Raji (cell line): Measurements from ENCODE around the gene TTF1.

Source experiments
- POLR2A ChIP-seq: IDR thresholded peaks from 2 replicates; pipeline ENCODE4 v1.6.1; 2011; ENCODE audit warnings: low read depth, low read length, control low read depth; ENCODE audit not compliant: insufficient read depth

Gene TTF1, protein sequence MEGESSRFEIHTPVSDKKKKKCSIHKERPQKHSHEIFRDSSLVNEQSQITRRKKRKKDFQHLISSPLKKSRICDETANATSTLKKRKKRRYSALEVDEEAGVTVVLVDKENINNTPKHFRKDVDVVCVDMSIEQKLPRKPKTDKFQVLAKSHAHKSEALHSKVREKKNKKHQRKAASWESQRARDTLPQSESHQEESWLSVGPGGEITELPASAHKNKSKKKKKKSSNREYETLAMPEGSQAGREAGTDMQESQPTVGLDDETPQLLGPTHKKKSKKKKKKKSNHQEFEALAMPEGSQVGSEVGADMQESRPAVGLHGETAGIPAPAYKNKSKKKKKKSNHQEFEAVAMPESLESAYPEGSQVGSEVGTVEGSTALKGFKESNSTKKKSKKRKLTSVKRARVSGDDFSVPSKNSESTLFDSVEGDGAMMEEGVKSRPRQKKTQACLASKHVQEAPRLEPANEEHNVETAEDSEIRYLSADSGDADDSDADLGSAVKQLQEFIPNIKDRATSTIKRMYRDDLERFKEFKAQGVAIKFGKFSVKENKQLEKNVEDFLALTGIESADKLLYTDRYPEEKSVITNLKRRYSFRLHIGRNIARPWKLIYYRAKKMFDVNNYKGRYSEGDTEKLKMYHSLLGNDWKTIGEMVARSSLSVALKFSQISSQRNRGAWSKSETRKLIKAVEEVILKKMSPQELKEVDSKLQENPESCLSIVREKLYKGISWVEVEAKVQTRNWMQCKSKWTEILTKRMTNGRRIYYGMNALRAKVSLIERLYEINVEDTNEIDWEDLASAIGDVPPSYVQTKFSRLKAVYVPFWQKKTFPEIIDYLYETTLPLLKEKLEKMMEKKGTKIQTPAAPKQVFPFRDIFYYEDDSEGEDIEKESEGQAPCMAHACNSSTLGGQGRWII

DNA sequence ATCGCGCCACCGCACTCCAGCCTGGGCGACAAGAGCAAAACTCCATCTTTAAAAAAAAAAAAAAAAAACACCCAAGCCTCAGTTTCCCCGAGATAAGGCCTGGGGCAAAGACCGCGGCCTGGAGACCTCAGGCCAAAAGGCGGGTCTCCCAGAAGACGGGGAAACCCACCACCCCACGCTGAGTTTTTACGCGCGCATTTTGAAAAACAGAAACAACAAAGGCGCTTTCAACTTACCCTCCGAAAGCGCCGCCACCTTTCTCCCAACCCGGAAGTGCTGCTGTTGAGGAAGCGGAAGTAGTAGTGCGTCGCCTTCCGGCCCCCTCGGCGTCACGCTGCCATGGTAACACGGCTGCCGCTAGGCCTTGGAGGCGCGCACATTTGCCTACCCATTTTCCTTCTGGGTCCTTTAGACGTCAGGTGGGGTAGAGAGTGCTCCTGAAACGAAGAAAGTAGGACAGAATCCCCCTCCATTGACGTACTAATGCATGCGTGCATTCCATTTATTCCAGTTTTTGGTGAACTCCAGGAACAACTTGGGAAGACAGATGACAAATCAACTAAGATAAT lies at the start of gene TTF1:
Gene TTF1, minus strand, starts transcription at position 287 of the 569 bp plus-strand sequence. CDS start 4,019 bp downstream, outside the sequence.
- TF ChIP-seq POLR2A: peak; percentile 81

DNA sequence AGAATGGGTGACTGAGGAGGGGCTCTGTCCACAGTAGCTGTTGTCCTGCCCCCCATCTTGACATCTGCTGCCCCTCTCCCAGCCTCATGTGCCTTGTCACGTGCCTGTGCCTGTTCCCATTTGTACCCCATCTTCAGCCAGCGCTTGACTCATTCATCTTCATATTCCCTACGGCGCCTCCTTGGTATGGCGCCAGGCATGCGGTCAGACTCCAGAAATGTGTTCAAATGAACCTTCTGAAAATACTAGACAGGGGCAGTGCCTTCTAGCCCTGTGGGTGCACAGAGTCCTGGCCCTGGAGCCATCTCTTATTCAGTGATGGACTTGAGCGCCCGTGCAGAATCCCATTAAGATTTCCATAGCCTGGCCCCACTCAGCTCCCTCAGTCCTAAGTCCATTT lies 49.6 kb upstream of the TTF1 start:
- no peak for TF ChIP-seq POLR2A

DNA sequence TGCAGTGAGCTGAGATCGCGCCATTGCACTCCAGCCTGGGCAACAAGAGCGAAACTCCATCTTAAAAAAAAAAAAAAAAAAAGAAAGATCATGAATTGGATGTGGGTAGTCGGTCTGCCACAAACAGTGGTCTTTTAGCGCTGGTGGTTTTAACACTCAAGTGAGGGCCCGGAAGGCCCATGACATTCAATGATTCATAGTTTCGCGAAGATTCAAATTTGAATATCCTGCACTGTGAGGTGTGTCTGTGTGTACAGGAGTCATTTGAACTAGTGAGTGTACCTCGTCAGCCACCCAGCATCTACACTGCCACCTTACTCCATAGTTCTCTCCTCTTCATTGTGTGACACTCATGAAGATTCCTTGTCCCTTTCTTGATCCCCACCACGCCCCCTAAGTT lies 44.6 kb upstream of the TTF1 start:
- no peak for TF ChIP-seq POLR2A

DNA sequence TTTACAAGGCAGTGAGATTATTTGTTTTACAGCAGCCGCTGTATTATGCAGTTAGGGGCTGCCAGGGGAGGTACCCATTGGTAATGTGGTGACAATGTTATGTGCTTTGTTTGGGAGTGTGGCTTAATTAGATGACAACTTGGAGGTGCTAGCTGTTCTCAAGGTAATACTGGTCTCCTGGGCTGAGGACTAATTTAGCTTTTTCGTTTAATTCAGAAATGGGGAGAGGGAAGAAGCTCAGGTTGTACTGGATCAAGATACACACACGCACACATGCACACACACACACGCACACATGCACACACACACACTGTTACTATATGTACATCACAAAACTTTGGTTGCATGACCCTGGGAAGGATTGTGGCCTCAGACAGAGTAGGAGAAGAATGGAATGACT lies 41.3 kb upstream of the TTF1 start:
- TF ChIP-seq POLR2A: no peak

DNA sequence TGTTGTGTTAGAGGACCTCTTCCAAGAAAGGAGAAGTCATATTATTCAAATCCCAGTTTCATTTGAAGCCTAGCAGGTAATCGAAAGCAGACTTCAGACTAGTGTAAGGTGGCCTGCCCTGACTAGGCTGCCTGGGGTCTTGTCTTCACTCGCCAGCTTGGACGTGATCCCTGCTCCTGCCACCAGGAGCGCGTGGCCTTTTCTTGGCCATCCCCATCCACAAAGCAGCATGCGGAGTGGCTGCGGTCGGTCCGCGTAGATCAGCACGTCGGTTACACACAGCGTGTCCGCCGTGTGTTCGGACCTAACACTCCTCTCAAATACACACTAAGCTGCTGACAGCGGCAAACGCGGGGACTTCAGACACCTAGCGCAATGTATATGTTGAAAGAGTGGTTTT lies 40.7 kb upstream of the TTF1 start:
- TF ChIP-seq POLR2A: no peak

DNA sequence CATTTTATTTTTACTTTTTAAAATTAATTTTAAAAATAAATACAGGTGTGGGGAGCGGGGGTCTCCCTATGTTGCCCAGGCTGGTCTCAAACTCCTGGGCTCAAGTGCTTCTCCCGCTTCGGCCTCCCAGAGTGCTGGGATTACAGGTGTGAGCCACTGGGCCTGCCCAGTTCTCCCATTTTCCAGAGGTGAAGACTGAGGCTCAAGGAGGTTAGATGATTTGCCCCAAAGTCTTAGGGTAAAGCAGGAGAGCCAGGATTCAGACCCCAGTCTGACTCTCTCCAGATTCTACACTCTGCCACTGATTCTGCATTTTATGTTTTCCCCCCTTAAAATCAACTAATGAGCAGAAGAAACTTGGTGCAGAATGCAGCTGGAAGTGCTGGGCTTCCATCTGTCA lies 40.2 kb upstream of the TTF1 start:
- no peak for TF ChIP-seq POLR2A

DNA sequence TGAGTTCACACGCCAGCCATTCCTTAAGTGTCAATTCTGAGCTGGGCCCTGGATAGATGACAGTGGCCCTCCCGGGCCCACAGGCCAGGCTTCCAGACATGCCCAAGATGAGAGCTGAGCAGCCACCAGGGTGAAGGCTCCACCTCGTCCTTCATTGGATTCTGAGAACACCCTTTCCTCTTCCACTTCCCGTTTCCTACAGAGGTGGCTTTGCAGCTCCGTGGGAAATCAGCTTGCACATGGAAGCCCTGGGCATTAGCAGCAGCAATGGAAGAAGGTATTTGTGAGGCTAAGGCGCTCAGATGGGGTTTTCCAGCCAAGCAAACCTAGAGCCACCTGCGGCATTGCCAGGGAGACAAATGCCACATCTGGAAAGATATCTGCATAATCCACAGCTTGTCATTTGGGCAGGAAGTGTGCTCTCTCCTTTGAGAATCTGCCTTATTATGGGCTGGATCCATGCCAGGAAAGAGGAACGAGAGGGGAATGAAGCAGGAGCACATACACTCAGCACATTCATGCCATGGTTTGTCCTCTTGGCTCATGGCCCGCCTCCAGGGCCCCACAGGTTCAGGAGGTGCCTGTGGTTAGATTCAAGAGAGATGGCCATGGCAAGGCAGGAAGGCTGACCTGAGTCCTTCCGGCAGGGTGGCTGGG lies 37.4 kb upstream of the TTF1 start:
- TF ChIP-seq POLR2A: no peak

DNA sequence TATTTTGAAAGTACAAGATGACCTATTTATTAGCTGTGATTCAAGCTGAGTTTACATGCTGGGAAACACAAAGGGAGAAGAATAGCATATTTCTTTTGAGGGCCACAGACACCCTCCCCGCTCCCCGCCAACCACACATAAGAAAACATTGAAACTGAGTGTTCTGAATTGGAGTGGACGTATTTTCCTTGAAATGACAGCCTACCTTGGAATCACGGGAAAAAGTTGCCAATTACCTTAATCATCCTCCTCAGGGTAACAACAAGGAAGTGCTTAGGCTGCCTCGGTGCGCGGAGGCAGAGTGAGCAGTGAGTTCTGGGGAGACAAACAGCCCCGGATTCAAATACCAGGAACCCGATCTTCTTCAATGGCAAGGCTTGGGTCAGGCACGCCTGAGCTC lies 34.8 kb upstream of the TTF1 start:
- TF ChIP-seq POLR2A: no peak

DNA sequence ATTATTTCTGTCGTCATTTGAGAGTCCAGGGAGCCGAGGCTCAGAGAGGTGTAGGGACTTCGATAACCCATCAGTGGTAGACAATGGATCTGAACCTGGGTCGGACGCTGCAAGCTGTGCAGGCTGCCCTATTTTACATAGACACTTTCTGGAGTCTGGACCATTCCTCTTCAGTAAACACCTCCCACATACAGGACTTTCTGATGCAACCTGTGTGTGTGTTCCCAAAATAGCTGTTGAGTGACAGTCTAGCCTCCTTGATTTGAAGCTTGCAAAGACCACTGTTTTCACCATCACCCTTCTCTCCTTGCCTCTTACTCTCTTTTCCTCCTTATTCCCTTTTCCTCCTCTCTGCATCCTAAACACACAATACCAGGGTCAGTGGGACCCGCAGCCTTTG lies 34.1 kb upstream of the TTF1 start:
- TF ChIP-seq POLR2A: no peak

DNA sequence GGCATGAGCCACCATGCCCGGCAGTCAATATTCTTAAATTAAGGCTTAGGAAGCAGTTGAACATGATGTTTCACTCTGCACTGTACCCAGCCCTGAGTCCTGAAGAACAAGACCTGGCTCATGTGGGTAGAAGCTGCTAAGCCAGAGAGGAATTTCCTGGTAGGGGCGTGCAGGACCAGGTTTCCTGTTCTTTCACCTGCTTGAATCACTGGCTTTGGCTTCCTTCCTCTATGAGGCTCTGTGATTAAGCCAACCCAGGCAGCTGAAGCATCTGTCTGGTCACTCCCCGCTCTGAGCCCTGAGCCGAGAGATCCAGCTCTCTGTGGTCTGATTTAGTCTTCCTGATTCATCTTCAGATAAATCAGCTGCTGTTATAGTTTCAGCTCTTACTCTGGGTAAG lies 32.5 kb upstream of the TTF1 start:
- no peak for TF ChIP-seq POLR2A

DNA sequence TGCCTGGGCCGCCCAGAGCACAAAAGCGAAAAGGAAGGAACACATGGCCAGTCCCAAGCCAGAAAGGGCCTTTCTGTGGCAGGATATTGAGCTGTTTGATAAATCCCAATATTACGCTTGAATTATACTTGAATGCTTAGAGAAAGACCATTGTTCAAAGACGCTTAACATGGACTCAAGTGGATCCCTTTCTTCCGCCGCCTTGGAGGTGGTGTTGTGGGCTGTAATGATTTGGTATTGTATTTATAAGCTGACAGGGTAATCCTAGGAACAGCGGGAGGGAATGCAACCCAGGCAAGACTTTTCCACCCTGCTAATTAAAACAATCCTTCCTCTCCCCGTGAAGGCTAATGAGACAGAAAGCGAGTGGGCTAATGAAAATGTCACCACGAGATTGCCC lies 28.2 kb upstream of the TTF1 start:
- no peak for TF ChIP-seq POLR2A

DNA sequence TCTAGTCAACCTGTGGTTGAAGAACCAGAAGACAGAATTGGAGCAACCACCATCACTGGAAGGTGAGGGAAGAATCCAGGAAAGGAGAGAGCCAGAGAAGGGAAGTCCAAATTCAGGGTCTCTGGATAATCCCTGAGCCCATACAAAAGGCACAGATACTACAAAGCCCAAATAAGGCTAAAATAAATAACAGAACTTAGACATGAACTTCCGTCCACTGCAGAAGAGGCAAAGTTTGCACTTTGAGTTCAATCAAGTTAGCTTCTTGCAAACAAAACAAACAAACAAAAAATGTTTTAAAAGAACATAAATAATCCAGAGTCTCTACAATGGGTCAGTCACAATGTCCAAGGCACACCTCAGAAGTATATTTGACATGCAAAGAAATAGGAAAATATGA lies 24.4 kb upstream of the TTF1 start:
- no peak for TF ChIP-seq POLR2A

DNA sequence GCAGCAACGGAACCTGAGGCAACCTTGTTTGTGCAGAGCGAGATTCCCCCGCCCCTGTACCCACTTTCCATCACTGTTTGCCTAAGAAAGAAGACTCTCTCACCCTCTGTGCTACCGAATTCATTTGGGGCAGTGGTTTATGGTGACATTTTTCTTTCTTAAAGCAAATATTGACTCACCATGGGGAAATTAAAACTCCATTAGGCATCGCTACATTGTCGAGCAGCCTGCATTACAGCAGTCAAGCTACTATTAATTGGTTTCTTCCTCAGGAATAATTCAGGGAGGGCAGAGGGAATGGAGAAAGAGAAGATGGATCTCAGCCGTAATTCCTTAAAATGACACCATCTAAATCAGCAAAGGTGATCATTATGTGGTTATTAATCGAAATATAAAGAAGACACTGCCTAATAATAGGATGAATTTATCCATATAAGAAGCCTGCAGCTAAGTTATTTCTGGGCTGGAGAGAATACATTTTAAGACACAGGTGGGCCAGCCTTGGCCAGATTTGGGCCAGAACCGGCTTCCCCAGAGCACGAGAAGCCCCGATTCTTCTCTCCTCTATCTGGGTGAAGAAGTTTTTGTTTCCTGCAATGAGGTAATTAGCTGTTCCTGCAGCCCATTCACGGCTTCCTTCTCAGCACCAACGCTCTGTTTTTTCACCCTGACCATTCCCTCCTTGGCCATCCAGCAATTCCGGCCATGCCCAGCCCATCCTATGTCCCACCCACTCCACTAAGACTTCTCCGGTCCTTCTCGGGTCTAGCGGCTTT lies 20.2 kb upstream of the TTF1 start:
- no peak for TF ChIP-seq POLR2A

DNA sequence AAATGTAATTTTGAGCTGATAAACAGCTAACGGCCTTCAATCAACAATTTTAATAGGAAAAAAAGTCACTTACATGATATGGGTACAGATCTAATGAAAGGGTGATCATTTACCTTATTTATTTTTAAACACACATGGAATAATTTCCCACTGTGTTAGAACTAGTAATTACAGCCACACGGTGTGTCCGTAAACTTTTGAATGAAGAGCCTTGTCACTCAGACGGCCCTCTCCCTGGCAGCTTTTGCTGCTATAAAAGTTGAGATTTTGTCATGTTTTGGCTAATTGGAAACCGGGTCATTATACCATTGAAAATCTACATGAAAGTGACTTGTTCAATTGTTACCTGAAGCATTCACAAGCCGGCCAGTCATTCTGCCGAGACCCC lies 19.0 kb upstream of the TTF1 start:
- no peak for TF ChIP-seq POLR2A
